Limb (tissue), 2 donors: Measurements from ENCODE around the gene CD59.
"Not testable (repeated sequence)": the region's sequence is repeated elsewhere in the genome, so short reads cannot be mapped to it uniquely, and the experiment has no call there.

Experiments
- DNase-seq, 2 donors: peaks; one replicate each; pipeline ENCODE4 v3.0.0-alpha.2; 2016; ENCODE audit errors: extremely low spot score in 2 of 2

CD59 gene

DNA sequence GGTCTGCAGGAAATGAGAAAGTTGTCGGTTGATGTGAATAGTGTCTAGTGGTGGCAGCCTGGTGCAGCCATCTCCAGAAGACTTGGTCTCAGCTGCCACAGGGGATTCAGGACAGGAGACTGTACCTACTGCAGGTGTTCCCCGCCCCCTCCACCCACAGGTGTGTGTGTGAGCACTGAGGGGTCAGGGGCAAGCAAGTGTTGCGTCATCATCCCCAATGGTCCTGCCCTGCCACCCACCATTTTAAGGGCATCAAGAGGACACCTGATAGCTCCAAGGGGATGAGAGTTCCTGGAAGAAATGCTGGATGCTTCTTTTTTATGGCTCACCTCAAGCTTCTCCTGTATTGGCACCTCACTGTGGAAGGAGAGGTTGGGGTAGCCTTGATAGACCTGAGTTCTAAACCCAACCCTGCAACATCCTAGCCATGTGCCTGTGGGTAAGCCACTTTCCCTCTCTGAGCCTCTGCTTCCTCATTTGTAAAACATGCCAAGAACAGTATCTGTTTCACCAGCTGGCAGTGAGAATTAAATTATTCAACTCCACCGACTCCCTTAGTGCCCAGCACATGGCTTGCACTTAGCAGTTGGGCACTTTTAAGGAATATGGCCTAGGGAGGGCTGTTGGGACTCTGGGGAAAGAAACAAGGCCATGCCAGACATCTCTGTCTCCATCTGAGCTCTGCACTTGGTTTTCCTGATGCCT lies 41.7 kb downstream of the CD59 start:
- DNase-seq: no peak

DNA sequence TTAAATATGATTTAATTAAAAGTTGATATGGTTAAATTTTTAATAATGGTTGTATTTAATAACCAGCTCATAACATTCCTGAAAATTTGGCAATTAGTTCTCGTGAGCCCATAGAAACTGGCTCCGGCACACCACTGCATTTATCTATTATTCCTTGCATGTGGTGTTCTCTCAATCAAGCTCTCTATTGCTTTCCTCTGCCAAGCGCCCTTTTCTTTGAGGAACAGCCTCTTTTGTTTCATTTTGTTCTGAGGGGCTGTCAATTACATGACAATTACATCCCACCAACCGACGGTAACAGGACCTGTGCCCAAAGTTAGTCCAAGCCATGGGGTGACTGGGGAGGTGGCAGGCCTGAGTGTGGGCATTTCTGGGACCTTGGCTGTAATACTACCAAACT lies 43.7 kb downstream of the CD59 start:
- DNase-seq: no peak

DNA sequence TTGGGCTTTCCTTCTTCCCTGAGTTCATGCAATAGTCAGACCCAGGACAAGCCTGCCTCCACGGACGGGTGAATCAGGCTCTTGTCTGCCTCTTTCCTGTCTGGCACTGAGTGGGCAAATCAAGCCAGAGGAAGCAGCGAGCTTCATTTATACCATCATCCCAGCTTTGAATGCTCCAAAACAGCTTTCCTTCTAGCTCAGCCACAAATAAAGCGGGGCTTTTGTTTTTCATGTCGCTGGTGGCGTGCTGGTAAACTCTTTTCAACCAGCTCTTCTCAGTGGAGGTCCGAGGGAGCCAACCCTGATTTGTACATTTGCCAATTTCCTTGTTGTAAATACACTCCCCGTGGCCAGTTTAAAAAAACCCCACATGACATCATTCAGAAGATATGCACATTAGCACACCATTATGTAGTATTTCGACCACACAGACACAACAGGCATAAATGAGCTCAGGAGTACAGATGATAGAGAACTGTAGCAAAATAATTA lies 44.2 kb downstream of the CD59 start:
- DNase-seq: peak; percentile 58 to 61

DNA sequence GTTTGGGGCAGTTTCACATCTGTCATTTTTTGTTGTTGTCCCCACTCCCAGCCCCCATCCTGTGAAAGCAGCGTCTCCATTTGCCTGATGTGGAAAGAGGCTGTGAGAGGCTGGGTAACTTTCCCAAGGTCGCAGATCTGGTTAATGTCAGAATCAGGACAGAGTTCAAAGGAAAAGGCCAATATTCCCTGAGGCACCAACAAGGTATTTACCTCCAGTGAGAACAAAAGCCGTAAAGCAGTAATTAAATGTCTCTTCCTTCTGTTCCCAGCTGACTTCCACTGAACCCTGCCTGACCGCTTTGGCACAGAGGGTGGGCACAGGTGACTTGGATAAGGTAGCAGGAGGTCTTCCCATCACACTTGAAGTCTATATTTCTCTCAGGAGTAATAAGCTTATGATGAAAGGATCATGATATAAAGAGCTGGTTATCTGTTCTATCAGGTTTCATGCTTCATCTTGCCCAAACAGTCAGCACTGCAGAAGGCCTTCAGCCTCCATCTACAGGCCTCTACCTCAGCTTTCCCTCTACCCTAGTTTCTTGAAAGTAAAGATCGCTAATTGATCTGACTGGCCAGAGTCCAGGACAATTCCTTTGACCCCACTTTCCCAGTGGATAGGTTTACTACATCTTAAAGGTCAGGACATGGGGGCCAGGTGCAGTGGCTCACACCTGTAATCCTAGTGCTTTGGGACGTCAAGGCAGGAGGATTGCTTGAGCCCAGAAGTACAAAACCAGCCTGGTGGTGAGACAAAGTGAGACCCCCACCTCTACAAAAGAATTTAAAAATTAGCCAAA lies 45.0 kb downstream of the CD59 start:
- no peak for DNase-seq

DNA sequence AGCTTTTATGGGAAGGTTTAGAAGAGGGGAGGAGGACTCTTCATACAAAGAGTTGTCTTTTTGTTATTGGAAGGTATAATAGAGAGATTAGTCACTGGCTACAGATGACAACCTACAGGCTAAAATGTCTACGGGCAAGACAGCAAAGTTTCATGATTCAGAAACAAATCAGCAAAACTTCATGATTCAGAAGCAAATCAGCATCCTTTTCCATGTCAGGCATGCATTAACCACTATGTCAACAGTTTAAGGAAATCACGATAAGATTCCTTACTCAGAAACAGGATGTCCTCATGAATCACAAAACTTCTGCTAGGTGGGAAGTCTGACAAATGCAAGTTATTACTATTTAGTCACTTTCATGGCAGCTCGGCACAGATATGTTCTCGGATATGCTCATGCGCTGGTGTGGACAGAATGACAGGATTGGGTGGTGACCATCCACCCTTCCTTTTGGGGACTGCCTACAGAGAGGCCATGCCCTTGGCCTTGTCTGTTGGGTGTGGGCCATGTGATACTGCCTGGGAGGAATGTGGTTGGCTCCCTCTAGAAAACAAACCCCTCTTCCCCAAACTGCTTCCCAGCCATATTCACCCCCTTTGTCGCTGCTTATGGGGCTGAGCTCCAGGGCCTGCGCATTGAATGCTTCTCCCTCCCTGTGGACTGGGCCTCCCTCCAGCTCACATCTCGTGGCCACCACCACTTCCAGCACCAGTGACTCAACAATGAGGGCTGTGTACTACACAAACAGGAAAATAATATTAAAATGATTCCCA lies 45.7 kb downstream of the CD59 start:
- no peak for DNase-seq

DNA sequence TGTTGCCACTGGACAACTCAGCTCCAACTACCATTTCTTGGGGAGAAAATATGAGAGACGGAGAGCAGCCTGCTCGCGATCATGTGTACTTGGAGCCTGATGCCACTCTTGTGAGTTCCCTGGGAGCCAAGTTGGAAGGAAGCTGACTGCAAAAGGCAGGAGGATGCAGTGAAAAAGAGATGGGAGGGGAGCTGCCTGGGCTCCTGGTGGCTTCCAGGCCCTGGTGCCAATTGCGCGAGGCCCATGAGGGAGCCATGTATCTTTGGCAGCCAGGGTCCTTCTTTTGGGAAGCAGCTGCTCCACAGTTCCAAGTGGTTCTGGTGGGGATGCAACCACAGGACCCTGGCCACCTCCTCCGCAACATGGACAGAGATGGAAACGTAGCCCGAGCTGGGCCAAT lies 46.7 kb downstream of the CD59 start:
- DNase-seq: no peak

DNA sequence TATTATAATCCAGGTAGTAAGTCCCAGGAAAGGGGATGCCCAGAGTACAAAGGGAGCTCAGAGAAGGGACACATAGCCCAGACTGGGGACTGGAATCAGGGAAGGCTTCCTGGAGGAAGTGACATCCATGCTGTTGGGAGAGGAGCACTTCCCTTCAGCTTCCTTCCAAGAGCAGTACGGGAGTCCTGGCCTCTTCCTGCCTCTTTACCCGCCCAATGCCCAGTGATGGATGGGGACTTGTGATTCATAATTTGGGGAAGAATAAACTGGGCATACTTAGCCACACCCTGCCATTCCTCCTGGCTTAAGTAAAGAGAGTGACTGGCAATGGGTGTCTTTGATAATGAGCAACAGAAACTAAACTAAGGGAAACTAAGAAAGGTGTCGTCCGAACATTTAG lies 47.1 kb downstream of the CD59 start:
- DNase-seq: no peak

DNA sequence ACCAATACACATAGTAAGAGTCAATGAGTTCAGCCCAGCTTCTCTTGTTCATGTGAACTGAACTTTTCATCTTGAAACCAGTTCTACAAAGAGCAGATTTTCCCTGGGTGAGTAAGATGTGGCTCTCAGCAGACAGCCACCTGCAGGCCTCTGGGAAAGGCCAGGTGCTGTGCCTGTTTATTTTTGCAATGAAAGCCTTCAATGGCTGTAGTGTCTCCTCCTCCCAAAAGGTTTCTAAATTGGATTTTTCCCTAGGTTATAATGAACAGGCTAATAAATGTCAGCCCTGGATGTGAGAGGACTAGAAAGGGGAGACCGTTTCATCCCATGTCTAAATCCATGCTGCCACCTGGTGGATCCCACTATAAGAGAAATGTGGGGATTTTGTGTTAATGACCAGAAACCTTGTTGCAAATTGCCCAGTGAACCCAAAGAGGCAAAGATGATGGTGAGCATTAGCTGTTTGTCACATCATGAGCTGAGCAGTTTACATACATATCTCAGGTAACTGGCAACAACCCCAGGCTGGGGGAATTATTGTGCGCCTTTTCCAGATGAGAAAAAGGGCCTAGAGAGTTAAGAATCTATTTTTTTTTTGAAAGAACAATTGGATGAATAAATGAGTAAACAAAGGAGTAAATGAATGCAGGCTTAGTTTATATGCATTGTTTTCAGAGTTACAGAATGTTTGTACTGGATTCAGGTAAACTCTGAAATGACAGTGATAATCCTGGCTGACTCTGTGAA lies 48.3 kb downstream of the CD59 start:
- peak; percentile 51 to 72 for DNase-seq

DNA sequence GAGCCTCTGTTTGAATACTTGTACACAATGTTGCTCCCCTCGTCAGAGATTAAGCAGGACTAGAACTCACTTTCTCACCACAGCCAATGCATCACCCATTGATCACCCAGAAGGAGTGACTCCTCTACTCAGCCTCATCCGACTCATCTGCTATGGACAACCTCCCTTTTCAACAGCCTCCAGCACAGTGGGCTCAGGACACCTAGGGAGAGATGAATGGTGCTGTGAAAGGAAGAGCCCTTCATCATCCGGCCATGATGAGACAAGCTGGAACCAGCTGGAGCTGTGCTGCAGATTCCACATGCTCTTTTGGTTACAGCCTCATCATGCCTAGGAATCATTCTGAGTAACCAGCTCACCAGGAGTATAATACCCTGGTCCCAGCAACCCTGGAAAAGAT lies 51.1 kb downstream of the CD59 start:
- DNase-seq: no peak

DNA sequence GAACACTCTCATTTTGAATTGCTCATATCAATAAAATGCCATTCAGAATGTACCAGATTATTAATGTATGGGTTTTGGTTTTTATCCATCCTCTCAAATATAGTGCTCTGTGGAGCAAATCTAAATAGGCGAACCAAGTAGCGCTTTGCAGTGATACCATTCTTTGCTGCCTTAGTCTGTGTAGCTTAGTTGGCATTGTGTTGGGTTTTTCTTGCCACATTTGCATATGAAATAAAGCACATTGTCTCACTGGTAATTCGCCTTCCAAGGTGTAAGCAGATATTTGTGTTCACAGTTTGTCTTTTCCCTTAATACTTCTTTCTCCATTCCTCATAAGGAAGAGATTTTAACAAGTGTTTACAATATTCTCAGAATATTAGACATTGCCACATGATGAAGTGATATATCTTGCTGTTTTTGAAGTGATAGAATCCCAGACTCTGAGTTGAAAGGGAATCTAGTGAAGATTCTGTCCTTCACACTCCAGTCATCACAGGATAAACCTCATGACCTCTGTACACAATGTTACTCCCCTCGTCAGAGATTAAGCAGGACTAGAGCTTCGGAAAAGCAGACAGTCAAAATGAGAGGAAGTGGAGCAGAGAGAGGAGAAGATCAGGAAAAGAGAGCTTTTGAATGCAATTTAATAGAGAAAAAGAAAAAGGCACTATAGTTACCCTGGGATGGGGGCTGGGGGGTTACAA lies 52.1 kb downstream of the CD59 start:
- no peak for DNase-seq

DNA sequence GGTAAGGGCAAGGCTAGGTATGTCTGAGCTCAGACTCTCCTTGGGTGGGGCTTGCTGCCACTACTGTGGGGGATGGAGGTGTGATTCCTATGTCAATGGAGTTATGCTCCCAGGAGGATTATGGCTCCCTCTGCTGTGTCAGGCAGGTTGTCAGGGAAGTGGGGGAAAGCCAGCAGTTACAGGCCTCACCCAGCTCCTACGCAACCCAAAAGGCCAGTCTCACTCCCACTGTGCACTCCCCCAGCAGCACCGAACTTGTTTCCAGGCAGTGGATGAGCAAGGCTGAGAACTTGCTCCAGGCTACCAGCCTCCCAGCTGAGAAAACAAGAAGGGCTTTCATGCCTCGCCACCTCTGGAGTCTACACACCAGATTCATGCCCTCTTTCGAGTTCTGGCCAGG lies 53.8 kb downstream of the CD59 start:
- DNase-seq: no peak

DNA sequence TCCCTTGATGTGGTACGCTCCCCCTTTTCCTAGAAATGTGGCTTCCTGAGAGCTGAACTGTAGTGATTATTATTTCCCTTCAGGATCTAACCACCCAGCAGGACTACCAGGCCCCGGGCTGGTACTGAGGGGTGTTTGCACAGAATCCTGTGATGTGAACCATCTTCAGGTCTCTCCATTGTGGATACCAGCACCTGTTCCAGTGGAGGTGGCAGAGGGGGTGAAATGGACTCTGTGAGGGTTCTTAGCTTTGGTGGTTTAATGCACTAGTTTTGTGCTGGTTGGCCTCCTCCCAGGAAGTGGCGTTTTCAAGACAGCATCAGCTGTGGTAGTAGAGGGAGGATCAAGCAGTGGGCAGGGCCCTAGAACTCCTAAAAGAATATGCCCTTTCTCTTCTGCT lies 54.2 kb downstream of the CD59 start:
- DNase-seq: no peak

DNA sequence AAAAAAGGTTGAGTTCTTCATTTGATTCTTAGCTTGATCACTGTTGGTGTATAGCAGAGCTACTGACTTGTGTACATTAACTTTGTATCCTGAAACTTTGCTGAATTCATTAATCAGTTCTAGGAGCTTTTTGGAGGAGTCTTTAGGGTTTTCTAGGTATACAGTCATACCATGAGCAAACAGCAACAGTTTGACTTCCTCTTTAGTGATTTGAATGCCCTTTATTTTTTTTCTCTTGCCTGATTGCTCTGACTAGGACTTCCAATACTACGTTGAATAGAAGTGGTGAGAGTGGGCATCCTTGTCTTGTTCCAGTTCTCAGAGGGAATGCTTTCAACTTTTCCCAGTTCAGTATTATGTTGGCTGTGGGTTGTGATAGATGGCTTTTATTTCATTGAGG lies 57.6 kb downstream of the CD59 start:
- not testable (repeated sequence) for DNase-seq

DNA sequence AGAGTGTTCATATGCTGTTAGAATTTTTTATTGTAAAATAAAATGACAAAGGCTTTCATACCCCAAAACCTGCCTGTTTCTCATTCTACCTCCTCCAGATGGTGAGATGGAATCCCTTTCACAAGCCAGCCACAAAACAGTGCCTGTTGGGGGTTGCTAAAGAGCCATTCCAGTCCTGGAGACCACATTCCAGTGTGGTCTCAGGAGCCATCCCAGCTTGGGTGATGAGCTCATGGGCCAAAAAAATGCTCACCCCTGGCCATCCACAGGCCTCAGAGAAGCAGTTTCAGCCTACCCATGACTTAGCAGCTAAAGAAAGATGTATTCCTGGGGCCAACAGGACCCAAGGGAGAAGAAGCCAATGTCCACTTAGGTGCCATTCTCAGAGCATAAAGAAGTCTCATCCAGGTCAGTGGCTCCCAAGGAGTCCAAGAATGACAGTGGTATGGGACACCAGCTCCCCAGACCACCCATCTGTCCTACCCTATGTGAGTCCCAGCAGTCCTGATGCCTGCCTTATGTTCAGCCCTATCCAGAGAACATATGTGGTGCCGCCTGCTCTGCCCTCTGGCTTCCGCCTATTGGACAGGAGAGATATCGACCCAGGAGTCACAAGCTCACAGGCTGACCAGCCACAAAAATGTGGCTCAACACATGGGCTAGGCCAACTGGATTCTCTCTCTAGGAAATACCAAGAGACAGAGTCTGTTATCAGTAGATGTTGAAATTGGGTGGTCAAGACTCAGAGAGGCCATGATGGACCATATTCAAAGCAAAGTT lies 62.0 kb downstream of the CD59 start:
- DNase-seq: no peak

DNA sequence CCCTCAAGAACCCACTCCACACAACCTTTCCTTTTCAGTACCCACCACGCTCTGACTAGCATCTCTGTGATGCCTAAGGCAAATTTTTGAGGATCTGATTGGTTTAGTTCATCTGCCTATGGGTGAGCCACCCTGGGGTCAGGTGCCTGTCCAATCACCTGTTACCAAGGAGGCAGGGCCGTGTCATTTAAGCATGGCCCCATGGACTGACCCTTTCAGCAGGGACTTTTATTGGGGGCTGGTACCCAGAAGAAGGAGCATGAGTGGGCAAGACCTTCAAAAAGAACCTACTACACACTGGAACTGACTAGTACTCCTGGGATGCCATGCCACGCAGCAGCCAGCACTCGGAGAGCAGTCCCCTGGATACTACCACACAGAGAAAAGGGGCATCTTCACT lies 64.0 kb downstream of the CD59 start:
- DNase-seq: no peak

DNA sequence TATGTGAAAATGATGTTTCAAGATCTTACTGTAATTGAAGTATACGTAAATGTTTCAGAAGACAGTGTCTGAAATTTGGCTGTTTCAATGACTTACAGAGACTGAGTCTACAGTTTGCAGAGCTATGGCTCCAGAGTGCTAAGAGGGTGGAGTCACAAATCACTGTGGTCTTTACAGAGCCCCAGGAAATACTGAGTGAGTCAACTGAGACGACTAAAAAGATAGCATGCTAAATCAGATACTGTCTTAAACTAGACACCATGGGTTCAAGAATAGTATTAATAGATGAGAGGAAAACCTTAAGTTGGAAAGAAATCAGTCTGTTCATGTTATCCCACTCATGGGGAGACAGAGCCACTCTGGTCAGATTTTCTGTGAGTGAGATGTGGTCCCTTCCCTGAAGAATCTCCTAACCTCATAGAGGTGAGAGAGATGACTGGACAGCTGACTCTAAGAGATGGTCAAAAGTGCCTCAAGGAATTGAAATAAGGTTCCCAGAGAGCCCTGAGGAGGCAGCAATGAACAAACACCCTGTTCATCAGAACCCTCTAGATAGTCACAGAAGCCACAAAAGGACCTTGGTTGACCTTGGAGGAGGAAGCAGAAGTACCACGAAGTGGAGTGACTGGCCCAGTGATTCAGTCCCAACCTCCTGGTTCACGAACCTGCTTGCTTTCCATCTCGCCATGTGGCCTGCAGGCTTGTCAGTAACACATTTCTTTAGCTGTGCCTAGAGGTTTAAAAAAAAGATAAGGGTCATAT lies 65.8 kb downstream of the CD59 start:
- DNase-seq: no peak

DNA sequence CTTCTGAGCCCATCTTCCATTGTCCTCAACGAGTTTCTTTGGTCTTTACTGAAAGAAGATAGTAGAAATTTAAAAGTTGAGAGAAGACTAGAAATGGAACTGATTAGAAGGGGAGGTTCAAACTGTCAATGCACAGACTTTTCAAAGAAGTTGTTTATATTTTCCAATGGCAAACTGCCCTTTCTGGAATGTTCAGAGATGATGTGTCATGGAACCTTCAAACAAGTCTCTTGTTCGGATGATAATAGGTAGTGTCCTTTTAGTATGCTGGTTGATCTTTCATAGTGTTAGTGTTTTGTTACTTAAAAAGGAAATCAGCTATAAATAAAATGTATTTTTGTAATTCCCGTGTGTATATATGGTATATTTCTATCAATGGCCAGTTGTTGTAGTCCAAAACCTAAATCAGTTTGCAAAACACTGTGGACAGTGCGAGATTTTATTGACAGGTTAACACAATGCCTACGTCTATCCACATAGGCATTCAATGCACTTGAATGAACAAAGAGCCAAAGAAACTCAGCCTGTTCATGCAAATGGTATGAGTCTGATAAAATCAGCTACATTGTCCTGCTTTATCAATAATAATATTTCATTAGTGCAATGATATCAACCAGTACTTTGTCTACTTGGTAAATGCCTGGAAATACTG lies 66.5 kb downstream of the CD59 start:
- no peak for DNase-seq

DNA sequence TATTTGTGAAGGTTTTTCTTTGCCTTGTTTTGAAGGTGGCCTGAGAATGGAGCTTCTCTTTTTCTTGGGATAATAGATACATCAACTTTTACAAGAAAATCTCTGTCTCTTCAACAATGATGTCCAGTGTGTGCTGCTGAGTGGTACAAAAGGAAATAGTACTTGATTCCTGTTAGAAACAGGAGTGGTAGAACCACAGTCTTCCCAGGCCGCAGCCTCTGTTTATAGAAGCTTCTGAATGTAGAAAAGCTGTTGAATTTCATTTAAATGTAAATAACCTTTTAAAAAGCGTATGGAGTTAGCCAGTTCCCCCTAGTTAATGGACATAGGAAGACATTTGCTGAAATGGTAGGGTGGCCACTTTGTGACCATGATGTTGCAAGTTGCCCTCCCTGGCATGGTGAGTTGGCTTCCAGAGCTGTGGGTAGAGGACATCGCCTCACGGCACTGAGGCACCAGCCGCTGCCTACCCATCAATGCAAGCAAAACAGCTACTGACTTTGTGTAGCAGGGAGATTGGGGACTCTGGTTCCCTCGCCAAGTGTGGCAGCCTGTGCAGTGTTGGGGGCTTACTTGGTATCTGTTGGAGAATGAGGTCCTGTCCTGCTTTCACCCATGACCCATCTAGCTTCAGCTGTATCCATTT lies 67.1 kb downstream of the CD59 start:
- no peak for DNase-seq
